ENCODE measurements around the gene CACNA2D2.

CACNA2D2 gene

DNA sequence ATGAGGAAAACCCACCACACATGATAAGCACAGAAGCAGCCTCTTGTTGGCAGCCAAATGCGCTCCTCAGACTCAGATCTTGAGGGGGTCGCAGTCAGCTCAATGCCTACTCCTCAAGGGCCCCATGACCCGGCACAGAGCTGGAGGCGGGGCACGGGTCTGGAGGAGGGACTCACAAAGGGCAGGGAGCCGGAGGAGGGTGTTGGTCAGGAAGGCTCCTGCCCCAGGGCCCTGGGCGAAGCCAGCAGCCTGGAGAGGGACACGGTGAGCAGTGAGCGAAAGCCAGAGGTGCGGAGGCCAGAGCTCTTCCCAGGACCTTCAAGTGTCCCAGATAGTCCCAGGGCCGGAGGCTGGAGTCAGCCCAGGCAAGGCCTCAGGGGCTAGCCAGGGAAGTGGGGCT is 9.8 kb downstream of the CACNA2D2 start:
- DNase-seq, result no peak

DNA sequence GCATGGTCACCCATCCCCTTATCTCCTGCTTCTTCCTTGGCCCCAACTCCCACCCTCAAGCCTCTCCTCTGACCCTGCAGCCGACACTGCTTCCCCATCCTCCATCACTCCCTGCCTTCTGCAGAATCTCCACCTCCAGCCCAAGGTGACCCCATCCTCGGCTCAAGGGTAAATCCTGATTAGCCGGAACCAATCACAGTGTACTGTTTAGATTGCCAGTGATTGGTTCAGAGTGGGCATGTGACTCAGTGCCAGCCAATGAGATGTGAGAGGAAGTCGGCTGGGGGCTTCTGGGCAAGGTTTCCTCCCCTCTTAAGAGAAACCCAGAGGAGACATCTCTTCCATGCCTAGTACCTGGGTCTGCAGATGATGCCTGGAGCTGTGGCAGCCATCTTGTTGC is 10.3 kb downstream of the CACNA2D2 start:
- DNase-seq, result no peak

DNA sequence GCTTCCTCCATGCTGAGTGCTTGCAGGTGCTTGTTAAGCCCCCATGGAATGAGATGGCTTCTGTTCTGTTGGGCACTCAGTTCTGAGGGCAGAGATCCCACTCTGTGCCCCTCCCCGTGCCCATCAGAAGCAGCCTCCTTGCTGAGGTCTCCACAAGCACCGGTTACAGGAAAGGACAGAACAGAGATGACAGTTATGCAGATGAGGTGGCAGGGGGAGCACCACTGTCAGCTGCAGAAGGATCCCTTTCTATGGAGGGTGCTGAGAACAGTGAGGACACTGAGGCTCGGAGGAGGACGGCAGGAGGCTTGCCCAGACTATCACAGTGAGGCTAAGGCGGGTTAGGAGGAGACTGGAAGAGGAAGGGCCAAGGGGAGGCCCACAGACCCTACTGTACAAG is 12.4 kb downstream of the CACNA2D2 start:
- no peak for DNase-seq

DNA sequence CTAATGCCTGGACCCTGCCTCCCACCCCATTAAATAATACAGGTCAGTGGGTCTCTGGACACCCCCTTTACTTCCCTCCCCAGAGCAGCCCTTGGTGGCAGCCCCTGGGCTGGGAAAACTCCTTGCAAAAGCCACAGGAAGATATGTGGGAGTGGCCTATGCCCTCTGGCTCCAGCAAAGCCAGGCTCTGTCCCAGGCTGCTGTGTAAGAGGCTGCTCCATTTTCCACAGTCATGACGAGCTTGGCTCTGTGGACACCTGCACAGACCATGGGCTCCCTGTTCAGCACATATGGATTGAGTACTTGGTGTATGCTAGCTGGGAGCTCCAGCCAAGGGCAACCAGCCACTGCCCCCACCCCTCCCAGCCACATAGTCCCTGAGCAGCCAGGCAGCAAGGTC is 13.0 kb downstream of the CACNA2D2 start:
- DNase-seq, result no peak

DNA sequence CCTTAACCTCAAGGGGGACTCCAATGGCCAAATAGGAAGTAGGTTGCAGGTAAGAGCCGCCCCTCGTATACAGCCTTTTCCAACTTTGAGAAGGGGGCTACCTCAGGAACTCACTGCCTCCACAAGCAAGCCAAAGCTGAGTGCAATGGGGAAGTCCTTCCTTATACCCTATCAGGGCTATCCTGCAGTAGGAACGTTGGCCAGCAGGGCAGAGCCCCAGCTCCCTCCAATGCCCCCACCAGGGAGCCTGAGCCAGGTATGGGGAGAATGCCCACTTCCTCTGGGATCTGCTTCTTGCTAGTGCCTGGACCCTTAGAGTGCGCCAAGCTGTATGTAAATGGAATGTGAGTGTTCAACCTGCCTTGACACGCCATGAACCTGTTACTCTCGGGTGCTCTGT is 16.3 kb downstream of the CACNA2D2 start:
- no peak for DNase-seq

DNA sequence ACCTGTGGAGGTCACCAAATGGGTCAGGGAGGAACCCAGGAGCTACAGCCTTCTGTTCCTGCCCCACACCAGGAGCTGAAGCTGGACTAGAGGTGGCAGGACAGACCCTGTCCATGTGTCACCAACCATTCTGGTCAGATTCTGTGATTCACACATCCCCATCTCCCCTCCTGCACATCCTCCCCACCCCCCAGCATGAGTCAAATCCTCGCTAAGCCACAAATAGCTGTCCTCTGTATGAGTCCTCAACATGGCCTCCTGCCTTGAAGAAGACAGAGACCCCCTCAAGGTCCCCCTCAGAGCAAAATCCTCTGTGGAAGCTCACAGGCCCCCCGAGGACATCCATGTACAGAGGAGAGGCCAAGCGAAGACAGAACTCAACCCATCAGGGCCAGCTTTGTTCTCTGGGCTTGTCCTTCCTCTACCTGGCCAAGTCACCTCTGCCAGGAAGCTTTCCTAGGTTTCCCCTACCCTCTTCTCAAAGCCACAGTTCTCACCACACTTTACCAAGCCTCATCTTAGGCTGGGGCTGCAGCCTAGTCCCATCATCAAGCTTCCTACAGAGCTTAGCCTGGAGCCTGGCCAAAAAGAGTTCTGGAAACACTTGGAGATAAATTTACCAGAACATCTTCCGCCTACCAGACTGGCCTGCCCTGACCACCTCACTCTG is 17.1 kb downstream of the CACNA2D2 start:
- DNase-seq, result no peak

DNA sequence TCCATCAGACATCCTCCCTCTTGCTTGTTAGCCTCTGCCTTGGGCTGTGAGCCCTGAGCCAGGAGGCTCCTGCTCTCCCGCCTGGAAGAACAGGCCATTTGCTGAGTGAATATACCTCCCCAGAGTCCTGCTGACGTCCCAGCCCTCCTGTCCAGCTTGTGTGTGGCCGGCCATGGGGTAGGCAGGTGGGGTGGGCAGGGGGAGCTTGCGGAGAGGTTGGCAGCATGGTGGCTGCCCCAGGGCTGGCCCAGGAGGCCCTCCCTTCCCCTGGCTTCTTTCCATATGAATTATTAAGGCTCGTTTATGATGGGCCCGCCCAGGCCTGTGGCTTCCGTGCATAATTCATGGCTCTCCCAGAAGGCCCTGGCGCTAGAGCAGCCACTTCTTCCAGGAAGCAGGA is 18.7 kb downstream of the CACNA2D2 start:
- DNase-seq, result peak; percentile 71

DNA sequence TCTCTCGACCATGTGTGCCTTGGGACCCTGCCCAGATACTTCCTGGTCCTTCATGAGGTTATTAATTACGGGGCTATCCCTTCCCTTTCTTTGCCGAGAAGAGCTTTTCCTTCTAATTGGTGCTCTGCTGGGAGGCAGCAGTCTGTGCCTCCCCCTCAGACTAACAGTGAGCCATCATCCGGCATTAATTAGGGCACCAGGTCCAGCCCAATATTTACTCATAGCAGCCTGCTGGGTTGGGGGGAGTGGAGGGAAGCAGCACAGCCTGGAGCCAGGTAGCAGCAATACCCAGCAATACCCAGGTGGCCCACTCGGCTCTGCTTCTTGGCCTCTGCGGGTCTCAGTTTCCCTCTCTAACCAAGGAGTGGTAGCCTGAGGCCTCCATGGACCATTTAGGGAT is 20.1 kb downstream of the CACNA2D2 start:
- peak; percentile 49 for DNase-seq

DNA sequence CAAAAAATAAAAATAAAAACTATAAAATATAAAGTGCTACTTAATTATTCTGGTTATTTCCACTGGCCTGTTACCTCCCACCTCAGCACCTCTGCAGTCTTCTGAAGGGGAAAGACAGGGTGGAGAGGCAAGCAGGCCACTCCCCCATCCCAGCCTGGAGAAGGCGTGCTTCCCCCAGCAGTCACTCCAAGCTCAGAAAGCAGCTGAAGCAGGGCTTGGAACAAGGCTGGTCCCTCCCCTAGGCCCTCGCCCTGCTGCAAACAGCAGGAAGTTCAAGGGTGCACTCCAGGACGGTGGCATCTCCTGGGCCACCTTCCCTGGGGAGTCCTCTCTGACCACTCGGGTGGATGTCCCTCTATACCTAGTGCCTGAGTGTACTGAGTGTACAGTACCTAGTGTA is 21.4 kb downstream of the CACNA2D2 start:
- no peak for DNase-seq

DNA sequence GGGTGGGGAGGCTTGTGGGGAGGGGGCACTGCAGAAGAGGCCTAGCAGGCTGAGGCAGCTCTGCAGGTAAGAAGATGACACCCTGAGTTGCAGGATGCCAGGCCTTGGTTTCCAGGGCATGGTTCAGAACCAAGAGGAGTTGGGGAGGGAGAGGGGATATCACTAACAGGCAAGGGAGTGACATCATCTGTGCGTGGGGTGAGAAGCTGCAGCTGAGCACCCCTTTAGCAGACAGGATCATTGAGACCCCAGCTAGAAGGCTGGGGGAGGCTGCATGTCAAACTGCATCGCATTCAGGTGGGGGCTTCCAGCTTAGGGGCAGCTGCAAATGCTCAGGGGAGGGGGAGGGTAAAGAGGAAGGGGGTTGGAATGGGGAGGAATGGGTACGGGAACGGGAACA is 23.0 kb downstream of the CACNA2D2 start:
- DNase-seq, result no peak

DNA sequence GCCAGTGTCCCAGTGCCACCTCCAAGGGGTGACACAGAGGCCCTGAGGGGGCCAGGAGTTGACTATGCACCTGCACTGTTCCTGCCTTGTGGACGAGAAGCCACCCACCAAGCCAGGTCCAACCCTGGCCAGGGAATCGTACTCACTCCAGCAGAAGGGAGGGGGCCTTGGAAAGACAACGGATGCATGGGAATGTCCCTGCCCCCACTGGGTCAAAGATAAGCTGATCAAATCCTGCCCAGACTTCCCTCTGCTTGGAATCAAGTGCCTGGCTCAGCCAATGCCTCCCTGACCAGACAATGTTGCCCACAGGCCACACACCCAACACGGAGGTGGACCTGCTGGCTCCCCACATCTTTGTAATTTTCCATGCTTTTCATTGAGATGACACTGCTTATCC is 23.9 kb downstream of the CACNA2D2 start:
- DNase-seq, result no peak

DNA sequence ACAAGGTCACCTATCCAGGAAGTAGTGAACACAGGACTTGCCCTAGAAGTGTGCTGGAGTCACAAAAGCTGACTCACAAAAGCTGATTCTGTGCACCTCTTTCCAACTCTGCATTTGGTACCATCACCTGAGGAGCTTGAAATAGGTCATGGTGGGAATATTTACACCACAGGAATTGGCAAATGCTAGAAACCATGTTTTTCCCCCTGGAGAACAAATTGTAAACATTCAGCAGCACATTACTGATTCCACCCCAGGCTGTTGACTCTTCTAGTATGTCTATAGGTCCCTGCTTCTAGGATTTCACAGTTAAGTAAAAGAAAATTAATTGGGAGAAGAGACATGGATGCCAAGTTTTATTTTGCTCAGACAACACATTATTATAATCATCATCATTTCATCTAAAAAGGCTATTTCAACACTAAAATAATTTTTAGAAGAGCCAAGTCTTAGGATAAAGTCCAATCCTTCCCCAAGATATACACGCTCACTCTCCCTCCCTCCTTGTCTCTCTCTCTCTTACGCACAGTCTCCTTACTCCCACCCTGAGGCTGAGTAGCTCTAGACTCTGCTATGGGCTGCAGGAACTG is 24.7 kb downstream of the CACNA2D2 start:
- DNase-seq, result no peak

DNA sequence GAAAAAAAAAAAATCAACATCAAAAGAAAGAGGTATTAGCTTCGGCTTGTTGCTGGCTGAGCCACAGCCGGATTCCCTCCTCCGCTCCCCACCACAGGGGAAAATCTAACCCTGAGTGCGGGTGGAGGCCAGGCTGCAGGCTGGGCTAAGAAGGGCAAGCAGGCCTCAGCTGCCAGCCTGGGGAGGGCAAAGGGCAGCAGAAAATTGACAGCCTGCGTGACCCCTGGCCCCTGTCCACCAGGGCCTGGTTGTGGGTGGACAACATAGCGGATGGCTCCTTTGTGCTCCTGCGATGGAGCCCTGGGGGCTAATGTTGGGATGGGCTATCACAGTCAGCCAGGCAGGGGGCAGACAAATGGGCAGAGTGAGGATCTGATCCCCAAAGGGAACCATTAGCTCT is 25.4 kb downstream of the CACNA2D2 start:
- no peak for DNase-seq

DNA sequence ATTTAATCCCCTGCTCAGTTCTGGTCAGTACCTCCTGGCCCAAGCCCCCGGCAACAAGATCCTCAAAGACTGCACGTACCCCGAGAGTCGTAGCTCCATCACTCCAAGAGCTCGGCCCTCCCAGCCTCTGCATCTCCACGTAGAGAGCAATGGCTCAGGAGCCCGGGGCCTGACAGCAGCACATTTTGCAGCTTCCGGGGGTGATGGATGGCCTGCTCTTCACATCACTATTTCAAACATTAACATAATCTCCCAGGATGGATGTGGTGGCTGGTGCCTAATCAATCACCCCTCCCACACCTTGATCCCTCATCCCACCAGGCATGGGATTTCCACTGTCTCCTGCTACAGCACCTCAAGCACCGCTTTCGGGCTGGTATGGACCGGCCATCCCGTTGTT is 28.1 kb downstream of the CACNA2D2 start:
- DNase-seq, result no peak

DNA sequence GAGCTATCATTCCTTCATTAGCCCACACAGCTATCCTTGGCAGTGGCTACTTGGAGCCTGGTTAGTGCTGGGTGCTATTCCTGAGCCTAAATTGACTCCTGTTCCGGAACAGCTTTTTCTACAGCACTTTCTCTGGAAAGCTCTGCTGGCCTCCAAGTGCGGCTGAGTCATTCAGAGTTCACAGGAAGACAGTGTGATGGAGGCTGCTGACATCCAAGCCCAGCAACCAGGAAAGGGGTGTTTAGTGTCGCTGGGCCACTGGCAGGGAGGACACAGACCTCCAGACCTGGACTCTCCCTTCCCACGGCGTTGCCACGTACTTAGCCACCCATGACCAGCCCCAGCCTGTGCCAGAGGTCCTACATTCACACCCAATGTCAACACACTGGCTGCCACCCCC is 28.7 kb downstream of the CACNA2D2 start:
- DNase-seq, result no peak

DNA sequence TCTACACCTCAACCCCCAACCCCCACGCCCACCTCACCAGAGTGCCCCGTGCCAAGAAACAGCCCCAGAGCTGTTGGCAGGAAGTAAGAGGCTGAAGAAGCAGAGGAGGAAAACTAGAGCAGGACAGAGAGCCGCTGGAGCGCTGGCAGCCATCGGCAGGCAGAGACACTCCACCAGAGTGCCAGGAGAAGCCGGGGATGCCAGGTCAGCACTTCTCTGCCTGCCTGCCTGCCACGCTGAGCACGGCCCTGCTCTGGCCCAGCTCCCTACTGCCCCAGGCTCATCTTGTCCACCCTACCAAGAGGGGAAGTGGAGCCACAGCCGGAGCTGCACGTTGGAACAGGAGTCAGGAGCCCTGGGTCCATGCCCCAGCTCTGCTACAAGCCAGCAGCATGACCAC is 29.7 kb downstream of the CACNA2D2 start:
- DNase-seq, result no peak

DNA sequence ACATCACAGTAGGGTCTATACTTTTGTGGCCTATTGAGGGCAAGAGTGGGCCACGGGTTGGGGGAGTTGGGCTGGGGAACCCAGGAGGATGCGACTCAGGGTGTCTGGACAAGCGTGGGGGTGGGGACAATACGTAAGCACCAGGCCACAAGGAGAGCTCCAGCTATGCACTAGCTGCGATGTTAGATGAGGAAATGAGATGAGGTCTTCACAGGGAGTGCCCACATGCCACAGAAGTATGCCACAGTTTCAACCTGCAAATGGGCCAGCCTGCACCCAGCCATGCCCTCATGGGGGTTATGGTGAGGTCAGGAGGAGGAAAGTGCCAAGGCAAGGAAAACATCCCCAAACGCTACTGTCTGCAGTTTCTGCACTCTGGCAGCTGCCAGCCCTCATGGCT is 30.5 kb downstream of the CACNA2D2 start:
- no peak for DNase-seq

DNA sequence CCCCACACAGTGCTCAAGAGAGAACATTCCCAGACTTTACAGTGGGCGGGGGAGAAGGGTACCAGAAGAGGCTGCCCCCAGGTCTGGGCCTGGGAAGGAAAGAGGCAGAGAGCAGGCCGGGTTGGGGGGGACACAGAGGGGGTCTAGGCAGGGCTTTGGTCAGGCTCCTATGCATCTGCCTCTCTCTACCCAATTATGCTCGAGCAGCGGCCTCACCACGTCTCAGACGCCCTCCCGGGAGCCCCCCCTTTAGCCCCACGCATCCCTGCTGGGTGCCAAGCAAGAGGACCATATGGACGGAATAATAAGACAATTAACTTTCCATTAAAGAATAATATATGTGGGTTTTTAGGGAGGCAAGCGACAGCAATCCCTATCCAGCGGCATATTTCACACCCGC is 32.8 kb downstream of the CACNA2D2 start:
- DNase-seq, result no peak

DNA sequence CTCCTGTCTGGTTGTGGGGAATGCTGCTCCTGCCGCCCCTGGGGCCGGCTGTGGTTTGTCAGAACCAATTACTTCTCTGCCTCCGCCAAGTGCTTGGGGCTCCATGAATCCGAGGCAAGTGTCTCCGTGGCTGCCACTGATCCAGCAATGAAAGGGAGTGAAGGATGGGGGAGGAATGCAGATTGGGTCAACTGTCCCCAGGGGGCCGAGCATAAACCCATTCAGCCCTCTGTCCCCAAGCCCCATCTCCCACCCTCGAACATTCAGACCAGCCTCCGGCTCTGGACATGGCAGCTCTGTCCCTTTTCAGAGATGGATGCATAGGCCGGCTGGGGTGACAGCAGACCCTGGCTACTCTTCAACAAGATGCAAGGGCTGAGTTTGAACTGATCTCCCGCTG is 35.5 kb downstream of the CACNA2D2 start:
- DNase-seq, result peak; percentile 76

DNA sequence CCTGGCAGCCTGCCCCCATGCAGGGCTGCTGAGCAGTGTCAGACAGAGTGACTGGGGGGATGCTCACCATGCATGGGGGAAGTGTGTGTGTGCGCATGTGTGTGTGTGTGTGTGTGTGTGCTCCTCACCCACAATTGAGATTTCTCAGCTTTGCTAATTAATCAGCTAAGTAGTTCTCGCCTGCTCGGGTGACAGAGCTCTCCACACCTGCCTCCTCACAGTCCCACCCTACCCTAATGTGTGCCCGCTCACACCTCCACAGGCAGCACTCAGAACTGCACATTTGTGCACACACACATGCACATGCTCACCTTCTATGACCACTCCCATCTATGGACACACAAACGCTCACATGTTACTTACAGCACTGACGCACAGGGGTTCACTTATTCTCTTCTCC is 37.3 kb downstream of the CACNA2D2 start:
- no peak for DNase-seq

DNA sequence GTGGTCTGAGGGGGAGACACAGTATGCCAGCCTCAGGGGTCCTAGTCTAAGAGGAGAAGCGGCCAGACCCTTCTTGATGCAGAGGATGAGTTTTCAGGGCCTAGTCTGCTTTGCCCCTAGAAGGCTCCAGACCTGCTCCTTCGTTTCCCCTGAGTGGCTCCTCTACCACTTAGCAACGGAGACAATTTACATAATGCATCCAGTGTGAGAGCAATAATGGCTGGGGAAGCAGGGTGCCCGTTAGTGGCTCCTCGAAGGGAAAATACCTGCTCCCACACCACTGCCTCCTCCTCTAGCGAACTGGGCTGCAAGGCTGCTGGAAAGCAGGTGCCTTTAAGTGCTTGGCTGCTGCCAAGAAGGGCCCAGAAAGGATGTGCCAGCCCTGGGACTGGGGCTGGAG is 38.9 kb downstream of the CACNA2D2 start:
- no peak for DNase-seq

DNA sequence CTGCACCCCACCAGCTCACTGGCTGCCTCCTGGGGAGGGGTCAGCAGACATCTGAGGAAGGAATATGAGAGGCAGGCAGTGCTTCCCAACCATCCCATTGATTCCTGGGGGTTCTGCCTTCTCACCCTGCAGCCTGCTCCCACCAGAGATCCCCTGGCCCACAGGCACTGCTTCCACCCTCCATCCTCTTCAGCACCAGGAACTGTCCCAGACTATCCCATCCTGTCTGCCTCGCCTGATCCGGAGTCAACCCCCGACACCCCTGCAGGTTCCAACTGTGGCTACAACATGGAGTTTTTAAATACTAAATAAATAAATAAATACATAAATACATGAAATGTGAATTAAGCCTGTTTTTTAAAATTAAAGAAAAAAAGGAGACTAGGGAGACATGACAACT is 43.6 kb downstream of the CACNA2D2 start:
- no peak for DNase-seq

DNA sequence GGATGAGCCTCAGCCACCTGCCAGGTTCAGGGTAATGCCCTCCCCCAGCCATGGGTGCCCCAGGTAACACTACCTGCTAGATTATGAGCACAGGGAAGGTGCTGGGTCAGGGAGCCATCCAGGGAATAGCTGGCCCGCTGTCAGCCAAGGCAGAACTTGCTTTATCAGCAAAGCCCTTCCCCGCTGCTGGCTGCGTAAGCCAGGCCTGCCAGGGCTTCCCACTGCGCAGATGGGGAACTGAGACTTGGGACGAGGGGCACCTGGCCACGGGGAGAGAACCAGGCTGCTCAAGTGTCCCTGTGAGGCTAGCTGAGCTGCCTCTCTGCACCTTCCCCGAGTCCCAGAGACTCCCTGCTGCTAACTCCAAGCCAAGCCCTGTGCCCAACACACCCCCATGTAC is 45.4 kb downstream of the CACNA2D2 start:
- DNase-seq, result no peak

DNA sequence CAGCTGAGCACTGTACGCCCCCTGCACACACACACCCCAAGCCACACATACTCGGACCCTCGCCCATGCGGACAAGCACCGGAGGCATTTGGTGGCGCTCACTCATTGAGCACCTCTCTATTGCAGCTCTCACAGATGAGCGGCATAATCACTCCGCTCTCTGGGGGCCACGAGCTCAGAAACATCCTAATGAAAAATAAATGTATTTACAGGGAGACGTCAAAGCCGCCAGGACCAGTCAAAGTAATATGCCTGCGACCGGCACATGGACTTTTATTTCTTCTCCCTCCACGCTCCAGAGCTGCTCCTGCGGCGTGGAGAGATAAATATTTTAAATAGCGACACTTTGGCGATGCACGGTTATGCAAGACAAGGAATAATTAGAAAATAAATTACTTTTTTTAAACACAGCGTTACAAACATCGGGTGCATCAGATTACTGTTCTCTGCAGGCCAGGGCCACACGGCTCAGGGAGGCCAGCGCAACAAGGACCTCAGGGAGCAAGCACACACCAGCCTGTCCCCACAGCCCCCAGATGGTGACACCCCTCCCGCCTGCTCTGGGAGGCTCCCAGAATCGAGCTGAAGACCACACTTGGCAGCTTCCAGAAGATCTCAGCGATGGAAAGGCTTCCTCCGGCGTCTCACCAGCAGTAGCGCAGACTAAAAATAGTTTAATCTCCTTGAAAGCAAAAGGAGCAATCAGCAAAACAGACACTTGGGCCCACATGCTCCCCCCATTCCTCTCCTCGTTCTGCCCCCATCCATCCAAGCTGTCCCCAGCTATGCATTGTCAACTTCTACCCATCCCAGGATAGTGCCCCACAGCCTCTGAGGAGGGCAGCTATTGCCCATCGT is 48.0 kb downstream of the CACNA2D2 start:
- peak; percentile 62 for DNase-seq

Data from retina (tissue), 1 donor.